GM12865 (cell line): ENCODE results near the gene PAK1.
"Not testable (repeated sequence)": the region's sequence is repeated elsewhere in the genome, so short reads cannot be mapped to it uniquely, and the experiment has no call there.

ENCODE experiments used
- DNase-seq: peaks from one replicate; pipeline ENCODE4 v3.0.0; 2010; ENCODE audit warnings: low read depth
- H3K4me3 ChIP-seq: 2 replicates; pipeline ENCODE4 v1.5.1; 2011; ENCODE audit warnings: mild to moderate bottlenecking, low read depth, low read length, control low read depth
- CTCF ChIP-seq: IDR thresholded peaks from 2 replicates; pipeline ENCODE4 v1.5.1; 2011; ENCODE audit warnings: low read length, control low read depth, low read depth, inconsistent platforms; ENCODE audit not compliant: insufficient read depth; ENCODE audit errors: missing control alignments

The PAK1 gene

GRCh38 chr11:77309401-77310085 is 164.4 kb downstream of the PAK1 start:
- H3K4me3 ChIP-seq: no peak overlapping the region
- TF ChIP-seq CTCF: no peak
- DNase-seq: no peak

- H3K4me3 ChIP-seq: no peak overlapping the region
- no peak for TF ChIP-seq CTCF
- no peak for DNase-seq
Observed at GRCh38 chr11:77308838-77309237, 165.1 kb downstream of the PAK1 start.

GRCh38 chr11:77303328-77303727 is 170.6 kb downstream of the PAK1 start:
- DNase-seq: no peak
- H3K4me3 ChIP-seq: no peak overlapping the region
- no peak for TF ChIP-seq CTCF

GRCh38 chr11:77302752-77303151 is 171.1 kb downstream of the PAK1 start:
- DNase-seq: no peak
- no peak overlapping the region for H3K4me3 ChIP-seq
- TF ChIP-seq CTCF: no peak

- TF ChIP-seq CTCF: no peak
- DNase-seq: no peak
- H3K4me3 ChIP-seq: no peak within 1 kb of the TSS
Observed at GRCh38 chr11:77301510-77301909, 172.4 kb downstream of the PAK1 start, which contains the start of gene GDPD4. TSS of gene GDPD4 (minus strand) at chr11:77301686. CDS start at chr11:77285137, 16,549 bp downstream.

GRCh38 chr11:77300695-77301094 is 173.2 kb downstream of the PAK1 start:
- no peak overlapping the region for H3K4me3 ChIP-seq
- DNase-seq: no peak
- TF ChIP-seq CTCF: no peak

GRCh38 chr11:77300028-77300427 is 173.9 kb downstream of the PAK1 start:
- H3K4me3 ChIP-seq, DNase-seq: not testable (repeated sequence)
